ENCODE data around the gene ADGRG3. TPM values are rescaled to one million over a fixed set of nuclear protein-coding genes. Genes with fewer than 3 reads are reported as not detected.

ADGRG3 gene
- total and polyA plus RNA-seq, 9 of the 15 experiments (the other 6 are each of a cell fraction or from before 2014, with no cell fraction given) = 0.09 to 0.52 (median 0.14) TPM; not detected in 3

GRCh38 chr16:57648581-57649442 is 19.3 kb upstream of the ADGRG3 start (continued):
- no peak for TF ChIP-seq ZNF512 (tag; IDR thresholded peaks at IDR 0.05)
- no peak for TF ChIP-seq PTTG1 (tag; IDR thresholded peaks at IDR 0.05; ENCODE audit: low read depth)
- TF ChIP-seq ZNF766 (CRISPR knock-in tag; conservative IDR thresholded peaks at IDR 0.05) = 0 out of 2 replicates have a peak, but pooled peaks have one; percentile 61
- no peak for TF ChIP-seq SMARCE1 (IDR thresholded peaks at IDR 0.05)
- TF ChIP-seq ZNF232 (CRISPR knock-in tag; IDR thresholded peaks at IDR 0.05) = no peak
- TF ChIP-seq PPARD (CRISPR knock-in tag; IDR thresholded peaks at IDR 0.05) = no peak
- TF ChIP-seq MTA2 (IDR thresholded peaks at IDR 0.05; ENCODE audit: low read depth) = no peak
- peak; percentile 88 for TF ChIP-seq KLF16 (IDR thresholded peaks at IDR 0.05)
- no peak for TF ChIP-seq MNT (conservative IDR thresholded peaks at IDR 0.05)
- no peak for TF ChIP-seq CSDE1 (IDR thresholded peaks at IDR 0.05)
- TF ChIP-seq ELK1 (CRISPR knock-in tag; IDR thresholded peaks at IDR 0.05) = no peak
- no peak for TF ChIP-seq CBFA2T2 (conservative IDR thresholded peaks at IDR 0.05)
- no peak for TF ChIP-seq CREB5 (CRISPR knock-in tag; IDR thresholded peaks at IDR 0.05)
- TF ChIP-seq ZNF24 (IDR thresholded peaks at IDR 0.05) = peak; percentile 42; the same call in 1 of the 2 replicates
- no peak for TF ChIP-seq KDM2B (CRISPR knock-in tag; IDR thresholded peaks at IDR 0.05)
- TF ChIP-seq NCOR1 (IDR thresholded peaks at IDR 0.05) = no peak
- TF ChIP-seq XRCC4 (IDR thresholded peaks at IDR 0.05; ENCODE audit: extremely low read depth, insufficient read depth, insufficient read length) = no peak
- no peak for TF ChIP-seq ZNF444 (CRISPR knock-in tag; IDR thresholded peaks at IDR 0.05)
- TF ChIP-seq ZNF75A (CRISPR knock-in tag; IDR thresholded peaks at IDR 0.05) = no peak
- no peak for TF ChIP-seq RBM17 (IDR thresholded peaks at IDR 0.05; ENCODE audit: borderline replicate concordance, low read depth, low read length)
- no peak for TF ChIP-seq ZBTB1 (CRISPR knock-in tag; IDR thresholded peaks at IDR 0.05; ENCODE audit: borderline replicate concordance, low read depth)
- TF ChIP-seq RBFOX2 (IDR thresholded peaks at IDR 0.05; ENCODE audit: low read depth, low read length) = no peak
- no peak; the same call in 1 of the 2 replicates for TF ChIP-seq KAT7 (CRISPR knock-in tag; IDR thresholded peaks at IDR 0.05; ENCODE audit: borderline replicate concordance)
- no peak for TF ChIP-seq ZNF780A (CRISPR knock-in tag; IDR thresholded peaks at IDR 0.05)
